GM18868 (cell line): Measurements from ENCODE around the gene GSC.
"Not testable (repeated sequence)": the region's sequence is repeated elsewhere in the genome, so short reads cannot be mapped to it uniquely, and the experiment has no call there.

Experiments
- ATAC-seq: cut with Tn5 transposase; IDR thresholded peaks from one replicate; pipeline ENCODE4 v1.9.1; 2021; ENCODE audit warnings: mild to moderate bottlenecking, moderate library complexity; ENCODE audit not compliant: unreplicated experiment

GSC gene

GRCh38 chr14:94769391-94770250, at the start of gene GSC:
GSC (minus strand) TSS chr14:94770113; CDS start chr14:94770015, 98 bp downstream.
- ATAC-seq = no peak

GRCh38 chr14:94819531-94819930, 49.6 kb upstream of the GSC start:
- ATAC-seq = no peak

- ATAC-seq = no peak
Measured at GRCh38 chr14:94816113-94816512, 46.2 kb upstream of the GSC start.

GRCh38 chr14:94805680-94806288, 35.9 kb upstream of the GSC start:
- no peak for ATAC-seq

GRCh38 chr14:94801225-94801624, 31.3 kb upstream of the GSC start:
- ATAC-seq = no peak

GRCh38 chr14:94800764-94801163, 30.9 kb upstream of the GSC start:
- ATAC-seq = not testable (repeated sequence)

GRCh38 chr14:94797887-94798286, 28.0 kb upstream of the GSC start:
- no peak for ATAC-seq

GRCh38 chr14:94796278-94796677, 26.4 kb upstream of the GSC start:
- no peak for ATAC-seq

- no peak for ATAC-seq
Measured at GRCh38 chr14:94795372-94795771, 25.5 kb upstream of the GSC start.

- no peak for ATAC-seq
Measured at GRCh38 chr14:94793901-94794300, 24.0 kb upstream of the GSC start.

GRCh38 chr14:94787655-94788054, 17.7 kb upstream of the GSC start:
- no peak for ATAC-seq

GRCh38 chr14:94787092-94787491, 17.2 kb upstream of the GSC start:
- no peak for ATAC-seq

GRCh38 chr14:94780536-94781399, 10.9 kb upstream of the GSC start:
- no peak for ATAC-seq

GRCh38 chr14:94779713-94780112, 9.8 kb upstream of the GSC start:
- ATAC-seq = no peak

- no peak for ATAC-seq
Measured at GRCh38 chr14:94775871-94776210, 5.9 kb upstream of the GSC start.

GRCh38 chr14:94775091-94775870, 5.4 kb upstream of the GSC start:
- ATAC-seq = no peak

- ATAC-seq = no peak
Measured at GRCh38 chr14:94774344-94775090, 4.6 kb upstream of the GSC start.

GRCh38 chr14:94773655-94774343, 3.9 kb upstream of the GSC start:
- no peak for ATAC-seq

- no peak for ATAC-seq
Measured at GRCh38 chr14:94773061-94773648, 3.2 kb upstream of the GSC start.
